SK-N-SH treated with all-trans-retinoic acid at 6 μM for 48 hours (cell line): ENCODE measurements around the gene CHST8.

Experiments used
- ISL1 ChIP-seq: fragments of 250-450 bp; sonication (Bioruptor Pico); IDR thresholded peaks from 2 replicates; pipeline ENCODE4 v2.1.2; 2022; ENCODE audit warnings: mild to moderate bottlenecking, moderate library complexity
- TF ChIP-seq, protein P1 (sequence below): fragments of 250-450 bp; sonication (Bioruptor Pico); IDR thresholded peaks from 2 replicates; pipeline ENCODE4 v1.8.0; 2020; ENCODE audit warnings: mild to moderate bottlenecking, moderate library complexity, borderline replicate concordance
- TF ChIP-seq, protein P2 (sequence below): fragments of 250-450 bp; sonication (Bioruptor Pico); IDR thresholded peaks from 2 replicates; pipeline ENCODE4 v1.5.1; 2021; ENCODE audit warnings: mild to moderate bottlenecking, moderate library complexity

DNA sequence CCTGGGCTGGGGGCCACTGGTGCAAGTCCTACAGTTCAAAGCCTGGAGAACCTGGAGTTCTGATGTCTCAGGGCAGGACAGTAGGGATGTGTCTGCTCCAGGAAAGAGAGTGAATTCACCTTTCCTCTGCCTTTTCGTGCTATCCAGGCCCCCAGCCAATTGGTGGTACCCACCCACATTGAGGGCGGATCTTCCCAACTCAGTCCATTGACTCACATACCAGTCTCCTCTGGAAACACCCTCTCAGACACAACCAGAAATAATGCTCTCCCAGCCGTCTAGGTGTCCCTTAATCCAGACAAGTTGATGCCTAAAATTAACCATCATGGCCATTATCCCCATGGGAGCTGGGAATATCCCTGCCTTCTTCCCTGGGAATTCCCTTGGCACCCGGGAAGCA lies 38.8 kb upstream of the CHST8 start:
- TF ChIP-seq, protein P1, sequence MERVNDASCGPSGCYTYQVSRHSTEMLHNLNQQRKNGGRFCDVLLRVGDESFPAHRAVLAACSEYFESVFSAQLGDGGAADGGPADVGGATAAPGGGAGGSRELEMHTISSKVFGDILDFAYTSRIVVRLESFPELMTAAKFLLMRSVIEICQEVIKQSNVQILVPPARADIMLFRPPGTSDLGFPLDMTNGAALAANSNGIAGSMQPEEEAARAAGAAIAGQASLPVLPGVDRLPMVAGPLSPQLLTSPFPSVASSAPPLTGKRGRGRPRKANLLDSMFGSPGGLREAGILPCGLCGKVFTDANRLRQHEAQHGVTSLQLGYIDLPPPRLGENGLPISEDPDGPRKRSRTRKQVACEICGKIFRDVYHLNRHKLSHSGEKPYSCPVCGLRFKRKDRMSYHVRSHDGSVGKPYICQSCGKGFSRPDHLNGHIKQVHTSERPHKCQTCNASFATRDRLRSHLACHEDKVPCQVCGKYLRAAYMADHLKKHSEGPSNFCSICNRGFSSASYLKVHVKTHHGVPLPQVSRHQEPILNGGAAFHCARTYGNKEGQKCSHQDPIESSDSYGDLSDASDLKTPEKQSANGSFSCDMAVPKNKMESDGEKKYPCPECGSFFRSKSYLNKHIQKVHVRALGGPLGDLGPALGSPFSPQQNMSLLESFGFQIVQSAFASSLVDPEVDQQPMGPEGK (CRISPR knock-in tag) = no peak
- no peak for TF ChIP-seq ISL1
- TF ChIP-seq, protein P2, sequence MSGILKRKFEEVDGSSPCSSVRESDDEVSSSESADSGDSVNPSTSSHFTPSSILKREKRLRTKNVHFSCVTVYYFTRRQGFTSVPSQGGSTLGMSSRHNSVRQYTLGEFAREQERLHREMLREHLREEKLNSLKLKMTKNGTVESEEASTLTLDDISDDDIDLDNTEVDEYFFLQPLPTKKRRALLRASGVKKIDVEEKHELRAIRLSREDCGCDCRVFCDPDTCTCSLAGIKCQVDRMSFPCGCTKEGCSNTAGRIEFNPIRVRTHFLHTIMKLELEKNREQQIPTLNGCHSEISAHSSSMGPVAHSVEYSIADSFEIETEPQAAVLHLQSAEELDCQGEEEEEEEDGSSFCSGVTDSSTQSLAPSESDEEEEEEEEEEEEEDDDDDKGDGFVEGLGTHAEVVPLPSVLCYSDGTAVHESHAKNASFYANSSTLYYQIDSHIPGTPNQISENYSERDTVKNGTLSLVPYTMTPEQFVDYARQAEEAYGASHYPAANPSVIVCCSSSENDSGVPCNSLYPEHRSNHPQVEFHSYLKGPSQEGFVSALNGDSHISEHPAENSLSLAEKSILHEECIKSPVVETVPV (CRISPR knock-in tag) = no peak
